HEK293 (cell line): ENCODE results near the gene DOCK3.

Experiments used
- CTCF ChIP-seq: fragments of 450-650 bp; formaldehyde crosslinking; IDR thresholded peaks from 2 replicates; pipeline ENCODE4 v1.5.1; 2016; ENCODE audit warnings: missing biosample characterization, missing genetic modification characterization
- ZBTB17 ChIP-seq: fragments of 450-650 bp; formaldehyde crosslinking; IDR thresholded peaks from 2 replicates; pipeline ENCODE4 v1.5.1; 2016; ENCODE audit warnings: missing biosample characterization, missing genetic modification characterization
- ZNF140 ChIP-seq: fragments of 450-650 bp; formaldehyde crosslinking; IDR thresholded peaks from 2 replicates; pipeline ENCODE4 v1.5.1; 2016; ENCODE audit warnings: missing biosample characterization, missing genetic modification characterization
- ZNF146 ChIP-seq: fragments of 450-650 bp; formaldehyde crosslinking; IDR thresholded peaks from 2 replicates; pipeline ENCODE4 v1.5.1; 2016; ENCODE audit warnings: missing biosample characterization, missing genetic modification characterization
- ZNF214 ChIP-seq: fragments of 450-650 bp; formaldehyde crosslinking; IDR thresholded peaks from 2 replicates; pipeline ENCODE4 v1.5.1; 2017; ENCODE audit warnings: missing biosample characterization, mild to moderate bottlenecking, missing genetic modification characterization, borderline replicate concordance
- ZNF266 ChIP-seq: fragments of 450-650 bp; formaldehyde crosslinking; IDR thresholded peaks from 2 replicates; pipeline ENCODE4 v1.5.1; 2016; ENCODE audit warnings: missing biosample characterization, missing genetic modification characterization, low read depth
- ZNF792 ChIP-seq: fragments of 450-650 bp; formaldehyde crosslinking; IDR thresholded peaks from 2 replicates; pipeline ENCODE4 v1.5.1; 2016; ENCODE audit warnings: missing biosample characterization, missing genetic modification characterization
- TF ChIP-seq, protein P1 (sequence below): fragments of 450-650 bp; formaldehyde crosslinking; IDR thresholded peaks from 2 replicates; pipeline ENCODE4 v1.5.1; 2016; ENCODE audit warnings: missing biosample characterization, missing genetic modification characterization

DNA sequence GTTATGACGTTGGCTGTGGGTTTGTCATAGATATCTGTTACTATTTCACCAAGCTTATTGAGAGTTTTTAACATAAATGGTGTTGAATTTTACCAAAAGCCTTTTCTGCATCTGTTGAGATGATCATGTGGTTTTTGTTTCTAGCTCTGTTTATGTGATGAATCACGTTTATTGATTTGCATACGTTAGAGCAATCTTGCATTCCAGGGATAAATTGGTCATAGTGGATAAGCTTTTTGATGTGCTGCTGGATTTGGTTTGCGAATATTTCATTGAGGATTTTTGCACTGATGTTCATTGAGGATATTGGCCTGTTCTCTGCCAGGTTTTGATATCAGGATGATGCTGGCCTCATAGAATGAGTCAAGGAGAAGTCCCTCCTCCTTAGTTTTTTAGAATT, 117.8 kb downstream of the DOCK3 start:
- TF ChIP-seq ZNF140 (tag by site-specific recombination) (no peak), CTCF (tag by site-specific recombination) (no peak), ZNF792 (no peak), ZNF146 (tag by site-specific recombination) (no peak), ZNF214 (tag by site-specific recombination) (no peak), ZBTB17 (tag by site-specific recombination) (no peak), ZNF266 (tag by site-specific recombination) (no peak)
- TF ChIP-seq, protein P1, sequence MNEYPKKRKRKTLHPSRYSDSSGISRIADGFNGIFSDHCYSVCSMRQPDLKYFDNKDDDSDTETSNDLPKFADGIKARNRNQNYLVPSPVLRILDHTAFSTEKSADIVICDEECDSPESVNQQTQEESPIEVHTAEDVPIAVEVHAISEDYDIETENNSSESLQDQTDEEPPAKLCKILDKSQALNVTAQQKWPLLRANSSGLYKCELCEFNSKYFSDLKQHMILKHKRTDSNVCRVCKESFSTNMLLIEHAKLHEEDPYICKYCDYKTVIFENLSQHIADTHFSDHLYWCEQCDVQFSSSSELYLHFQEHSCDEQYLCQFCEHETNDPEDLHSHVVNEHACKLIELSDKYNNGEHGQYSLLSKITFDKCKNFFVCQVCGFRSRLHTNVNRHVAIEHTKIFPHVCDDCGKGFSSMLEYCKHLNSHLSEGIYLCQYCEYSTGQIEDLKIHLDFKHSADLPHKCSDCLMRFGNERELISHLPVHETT: no peak
